Mucosa of stomach (tissue), 1 donor: ENCODE measurements around the gene MBOAT7.
"Not testable (repeated sequence)": the region's sequence is repeated elsewhere in the genome, so short reads cannot be mapped to it uniquely, and the experiment has no call there.

Experiments used
- H3K27me3 ChIP-seq: one replicate; pipeline ENCODE4 v1.7.0; 2013; ENCODE audit warnings: mild to moderate bottlenecking, low read length; ENCODE audit not compliant: control insufficient read depth, insufficient read depth
- H3K36me3 ChIP-seq: one replicate; pipeline ENCODE4 v1.7.0; 2013; ENCODE audit warnings: low read length; ENCODE audit not compliant: control insufficient read depth, insufficient read depth
- H3K4me1 ChIP-seq: one replicate; pipeline ENCODE4 v1.7.0; 2013; ENCODE audit warnings: mild to moderate bottlenecking, low read length; ENCODE audit not compliant: control insufficient read depth, insufficient read depth
- H3K4me3 ChIP-seq: one replicate; pipeline ENCODE4 v1.7.0; 2013; ENCODE audit warnings: low read length
- H3K9ac ChIP-seq: one replicate; pipeline ENCODE4 v1.7.0; 2013; ENCODE audit warnings: mild to moderate bottlenecking, low read length, moderate library complexity
- H3K9me3 ChIP-seq: one replicate; pipeline ENCODE4 v1.7.0; 2013; ENCODE audit warnings: mild to moderate bottlenecking, low read length, moderate library complexity; ENCODE audit not compliant: control insufficient read depth
- donor health status: Pancreatic carcinoma.

The MBOAT7 gene

GRCh38 chr19:54218960-54219661 is 29.7 kb upstream of the MBOAT7 start:
- Histone ChIP-seq H3K4me3 (no peak overlapping the region), H3K9ac (no peak overlapping the region), H3K27me3 (peaks cover 5% of the 10 kb centered on the region), H3K4me1 (no peaks in the 10 kb centered on the region), H3K36me3 (no peaks in the 10 kb centered on the region), H3K9me3 (no peaks in the 10 kb centered on the region)

- H3K9me3 ChIP-seq: no peaks in the 10 kb centered on the region
- H3K4me3 ChIP-seq: no peak overlapping the region
- no peaks in the 10 kb centered on the region for H3K36me3 ChIP-seq
- no peak overlapping the region for H3K9ac ChIP-seq
- peaks cover 5% of the 10 kb centered on the region for H3K27me3 ChIP-seq
- no peaks in the 10 kb centered on the region for H3K4me1 ChIP-seq
These were observed 28.9 kb upstream of the MBOAT7 start for GRCh38 chr19:54218259-54218658.

GRCh38 chr19:54217517-54218247 is 28.3 kb upstream of the MBOAT7 start:
- not testable (repeated sequence) for H3K4me1 ChIP-seq, H3K27me3 ChIP-seq, H3K9ac ChIP-seq, H3K9me3 ChIP-seq, H3K4me3 ChIP-seq, H3K36me3 ChIP-seq

- Histone ChIP-seq H3K4me1 (no peaks in the 10 kb centered on the region), H3K9me3 (no peaks in the 10 kb centered on the region), H3K36me3 (no peaks in the 10 kb centered on the region), H3K27me3 (no peaks in the 10 kb centered on the region), H3K9ac (no peak overlapping the region), H3K4me3 (no peak overlapping the region)
These were observed 27.5 kb upstream of the MBOAT7 start for GRCh38 chr19:54216869-54217268.

- not testable (repeated sequence) for H3K9me3 ChIP-seq, H3K4me3 ChIP-seq, H3K9ac ChIP-seq, H3K36me3 ChIP-seq, H3K27me3 ChIP-seq
- H3K4me1 ChIP-seq: peaks cover 16% of the 10 kb centered on the region
These were observed 25.4 kb upstream of the MBOAT7 start for GRCh38 chr19:54214734-54215133.

- not testable (repeated sequence) for H3K4me3 ChIP-seq, H3K9ac ChIP-seq, H3K27me3 ChIP-seq, H3K36me3 ChIP-seq, H3K9me3 ChIP-seq
- peaks cover 21% of the 10 kb centered on the region for H3K4me1 ChIP-seq
These were observed 24.8 kb upstream of the MBOAT7 start for GRCh38 chr19:54214217-54214616.

GRCh38 chr19:54211235-54211634 is 21.9 kb upstream of the MBOAT7 start:
- Histone ChIP-seq H3K4me3 (no peak overlapping the region), H3K9ac (peak overlapping the region; percentile 8), H3K4me1 (peaks cover 43% of the 10 kb centered on the region), H3K36me3 (peaks cover 9% of the 10 kb centered on the region), H3K27me3 (no peaks in the 10 kb centered on the region), H3K9me3 (no peaks in the 10 kb centered on the region)

GRCh38 chr19:54209811-54210494 is 20.6 kb upstream of the MBOAT7 start:
- H3K9me3 ChIP-seq: no peaks in the 10 kb centered on the region

GRCh38 chr19:54209058-54209810 is 19.9 kb upstream of the MBOAT7 start:
- no peaks in the 10 kb centered on the region for H3K27me3 ChIP-seq
- no peaks in the 10 kb centered on the region for H3K9me3 ChIP-seq
- H3K4me3 ChIP-seq: no peak overlapping the region
- peaks cover 54% of the 10 kb centered on the region for H3K4me1 ChIP-seq
- peak overlapping the region; percentile 42 for H3K9ac ChIP-seq
- H3K36me3 ChIP-seq: peaks cover 13% of the 10 kb centered on the region

More at GRCh38 chr19:54209811-54210494, 20.6 kb upstream of the MBOAT7 start:
- H3K9ac ChIP-seq: peak overlapping the region; percentile 42
- peaks cover 9% of the 10 kb centered on the region for H3K36me3 ChIP-seq
- H3K4me3 ChIP-seq: no peak overlapping the region
- H3K4me1 ChIP-seq: peaks cover 46% of the 10 kb centered on the region
- no peaks in the 10 kb centered on the region for H3K27me3 ChIP-seq

- Histone ChIP-seq H3K9me3 (no peaks in the 10 kb centered on the region), H3K4me3 (no peak overlapping the region), H3K9ac (no peak overlapping the region), H3K27me3 (no peaks in the 10 kb centered on the region), H3K36me3 (peaks cover 15% of the 10 kb centered on the region), H3K4me1 (peaks cover 57% of the 10 kb centered on the region)
These were observed 19.3 kb upstream of the MBOAT7 start for GRCh38 chr19:54208784-54209057.

- Histone ChIP-seq H3K4me3 (no peak overlapping the region), H3K9me3 (no peaks in the 10 kb centered on the region), H3K4me1 (peaks cover 62% of the 10 kb centered on the region), H3K27me3 (no peaks in the 10 kb centered on the region), H3K36me3 (peaks cover 16% of the 10 kb centered on the region), H3K9ac (no peak overlapping the region)
These were observed 18.8 kb upstream of the MBOAT7 start for GRCh38 chr19:54207983-54208783.
